Mesenchymal stem cell (in vitro differentiated cells and primary cell): ENCODE results near the gene SLIT3.
A peak's percentile ranks its signal among the peaks of the same experiment; 100 is the strongest.

Source experiments
- DNase-seq: peaks from one replicate; pipeline ENCODE4 v3.0.0-alpha.2; 2013
- H2AFZ ChIP-seq: one replicate; pipeline ENCODE4 v1.6.1; 2013; ENCODE audit warnings: low read depth, mild to moderate bottlenecking, control low read depth, inconsistent platforms, low read length, moderate library complexity
- H2AK5ac ChIP-seq: 2 replicates; pipeline ENCODE4 v1.6.1; 2013; ENCODE audit warnings: low read length, moderate library complexity, mild to moderate bottlenecking, inconsistent platforms; ENCODE audit not compliant: severe bottlenecking
- H2BK120ac ChIP-seq: one replicate; pipeline ENCODE4 v1.6.1; 2013; ENCODE audit warnings: low read depth, mild to moderate bottlenecking, inconsistent platforms, low read length, moderate library complexity
- H2BK12ac ChIP-seq, 2 experiments: one replicate each; pipeline ENCODE4 v1.6.1; 2013; ENCODE audit warnings: inconsistent platforms in 2 of 2, low read length in 2 of 2, mild to moderate bottlenecking in 2 of 2, moderate library complexity in 2 of 2, control low read depth in 1 of 2
- H2BK15ac ChIP-seq: one replicate; pipeline ENCODE4 v1.6.1; 2013; ENCODE audit warnings: mild to moderate bottlenecking, low read depth, inconsistent platforms; ENCODE audit not compliant: poor library complexity, severe bottlenecking
- H2BK5ac ChIP-seq: 2 replicates; pipeline ENCODE4 v1.6.1; 2013; ENCODE audit warnings: low read depth, mild to moderate bottlenecking, low read length, control low read depth, inconsistent platforms; ENCODE audit not compliant: poor library complexity, severe bottlenecking
- H3K14ac ChIP-seq, 2 experiments: one replicate each; pipeline ENCODE4 v1.6.1; 2013; ENCODE audit warnings: inconsistent platforms in 2 of 2, low read length in 2 of 2, control low read depth in 1 of 2, mild to moderate bottlenecking in 1 of 2, moderate library complexity in 1 of 2
- H3K18ac ChIP-seq, 2 experiments: one replicate each; pipeline ENCODE4 v1.6.1; 2013; ENCODE audit warnings: inconsistent platforms in 2 of 2, low read length in 2 of 2, control low read depth in 1 of 2, low read depth in 1 of 2, mild to moderate bottlenecking in 1 of 2
- H3K23ac ChIP-seq, 2 experiments: one replicate each; pipeline ENCODE4 v1.6.1; 2013; ENCODE audit warnings: inconsistent platforms in 2 of 2, low read length in 2 of 2, mild to moderate bottlenecking in 2 of 2, moderate library complexity in 2 of 2, control low read depth in 1 of 2
- H3K27ac ChIP-seq: 2 replicates; pipeline ENCODE4 v1.5.1; 2013; ENCODE audit warnings: mild to moderate bottlenecking, moderate library complexity, low read length, control low read depth, inconsistent platforms; ENCODE audit not compliant: poor library complexity, severe bottlenecking
- H3K27me3 ChIP-seq, 2 experiments: 2 replicates each; pipeline versions ENCODE4 v1.6.1 to v1.7.0; 2013; ENCODE audit warnings: low read length in 2 of 2, mild to moderate bottlenecking in 2 of 2, moderate library complexity in 2 of 2, control low read depth in 1 of 2, inconsistent platforms in 1 of 2; ENCODE audit not compliant: control insufficient read depth in 1 of 2, insufficient read depth in 1 of 2
- H3K36me3 ChIP-seq, 2 experiments: 2 replicates each; pipeline versions ENCODE4 v1.6.1 to v1.7.0; 2013; ENCODE audit warnings: low read length in 2 of 2, control low read depth in 1 of 2, inconsistent platforms in 1 of 2, low read depth in 1 of 2, mild to moderate bottlenecking in 1 of 2; ENCODE audit not compliant: insufficient read depth in 2 of 2, control insufficient read depth in 1 of 2
- H3K4ac ChIP-seq, 2 experiments: one replicate each; pipeline ENCODE4 v1.6.1; 2013; ENCODE audit warnings: inconsistent platforms in 2 of 2, low read length in 2 of 2, mild to moderate bottlenecking in 2 of 2, moderate library complexity in 2 of 2, control low read depth in 1 of 2, low read depth in 1 of 2
- H3K4me1 ChIP-seq: 2 replicates; pipeline ENCODE4 v1.6.1; 2013; ENCODE audit warnings: low read depth, low read length, control low read depth; ENCODE audit not compliant: control insufficient read depth, insufficient read depth
- H3K4me2 ChIP-seq: 2 replicates; pipeline ENCODE4 v1.6.1; 2013; ENCODE audit warnings: low read length, mild to moderate bottlenecking, inconsistent platforms; ENCODE audit not compliant: poor library complexity, severe bottlenecking
- H3K4me3 ChIP-seq, 2 experiments: 2 replicates each; pipeline versions ENCODE4 v1.5.1 to v1.7.0; 2013; ENCODE audit warnings: low read length in 2 of 2, mild to moderate bottlenecking in 2 of 2, control low read depth in 1 of 2, low read depth in 1 of 2; ENCODE audit not compliant: insufficient read depth in 1 of 2
- H3K79me1 ChIP-seq: replicated peaks from 2 replicates; pipeline ENCODE4 v1.6.1; 2013; ENCODE audit warnings: mild to moderate bottlenecking, control low read depth, low read length, inconsistent platforms; ENCODE audit not compliant: poor library complexity, severe bottlenecking
- H3K9ac ChIP-seq: 2 replicates; pipeline ENCODE4 v1.7.0; 2013; ENCODE audit warnings: mild to moderate bottlenecking, low read length, moderate library complexity
- H3K9me3 ChIP-seq: 2 replicates; pipeline ENCODE4 v1.7.0; 2013; ENCODE audit warnings: mild to moderate bottlenecking, low read length; ENCODE audit not compliant: control insufficient read depth
- H4K8ac ChIP-seq: one replicate; pipeline ENCODE4 v1.6.1; 2013; ENCODE audit warnings: inconsistent platforms, mild to moderate bottlenecking, low read length, moderate library complexity
- H4K91ac ChIP-seq: one replicate; pipeline ENCODE4 v1.6.1; 2013; ENCODE audit warnings: mild to moderate bottlenecking, low read length, inconsistent platforms
- WGBS: methylation state at CpG from one replicate; pipeline ENCODE4 v1.1.7; 2013; ENCODE audit warnings: mixed read lengths; 5-methylcytosine and 5-hydroxymethylcytosine counted together

The SLIT3 gene

GRCh38 chr5:168654211-168654721 is 646.7 kb downstream of the SLIT3 start:
- H2AFZ ChIP-seq = no peak overlapping the region
- H2BK5ac ChIP-seq = no peak overlapping the region
- peak overlapping the region in 1 of 2 experiments; percentile 38 for H3K4me3 ChIP-seq
- no peak overlapping the region for H3K4ac ChIP-seq
- H3K9ac ChIP-seq = peak overlapping the region; percentile 77
- no peak overlapping the region for H2BK12ac ChIP-seq
- H4K91ac ChIP-seq = no peak overlapping the region
- no peak overlapping the region for H2AK5ac ChIP-seq
- H3K36me3 ChIP-seq = no peaks in the 10 kb centered on the region
- no peak overlapping the region for H2BK15ac ChIP-seq
- H3K14ac ChIP-seq = no peak overlapping the region
- WGBS = 77% methylated on average over 10 of the region's 10 CpGs
- H3K27ac ChIP-seq = no peak overlapping the region
- H3K4me1 ChIP-seq = no peaks in the 10 kb centered on the region
- H3K4me2 ChIP-seq = no peak overlapping the region
- DNase-seq = no peak
- H3K9me3 ChIP-seq = no peaks in the 10 kb centered on the region
- H3K18ac ChIP-seq = no peak overlapping the region
- H2BK120ac ChIP-seq = no peak overlapping the region
- no peak overlapping the region for H3K23ac ChIP-seq
- no peak overlapping the region for H4K8ac ChIP-seq
- no peaks in the 10 kb centered on the region for H3K27me3 ChIP-seq
- no peaks in the 10 kb centered on the region for H3K79me1 ChIP-seq

GRCh38 chr5:168653626-168654025 is 647.3 kb downstream of the SLIT3 start:
- Histone ChIP-seq H2BK120ac (no peak overlapping the region), H3K9me3 (no peaks in the 10 kb centered on the region), H3K23ac (no peak overlapping the region), H2BK12ac (no peak overlapping the region), H3K14ac (no peak overlapping the region), H3K18ac (no peak overlapping the region), H3K79me1 (no peaks in the 10 kb centered on the region), H3K27me3 (no peaks in the 10 kb centered on the region), H4K91ac (peak overlapping the region; percentile 39), H3K27ac (no peak overlapping the region), H2AK5ac (no peak overlapping the region), H3K4ac (no peak overlapping the region), H3K4me3 (peak overlapping the region in 1 of 2 experiments; percentile 38), H3K4me1 (no peaks in the 10 kb centered on the region), H2AFZ (no peak overlapping the region), H2BK15ac (no peak overlapping the region), H2BK5ac (no peak overlapping the region), H4K8ac (no peak overlapping the region), H3K36me3 (no peaks in the 10 kb centered on the region), H3K4me2 (no peak overlapping the region), H3K9ac (peak overlapping the region; percentile 77)
- WGBS = 92% methylated on average over 4 of the region's 4 CpGs
- no peak for DNase-seq

- Histone ChIP-seq H2BK15ac (no peak overlapping the region), H3K27me3 (no peaks in the 10 kb centered on the region), H3K4me2 (no peak overlapping the region), H2BK12ac (no peak overlapping the region), H2BK5ac (no peak overlapping the region), H2BK120ac (no peak overlapping the region), H3K79me1 (no peaks in the 10 kb centered on the region), H3K18ac (no peak overlapping the region), H3K9me3 (no peaks in the 10 kb centered on the region), H3K23ac (no peak overlapping the region), H4K8ac (no peak overlapping the region), H3K4me1 (no peaks in the 10 kb centered on the region), H4K91ac (no peak overlapping the region), H3K4me3 (no peak overlapping the region), H3K27ac (no peak overlapping the region), H3K4ac (no peak overlapping the region), H2AK5ac (no peak overlapping the region), H3K9ac (no peak overlapping the region), H3K14ac (no peak overlapping the region), H2AFZ (no peak overlapping the region), H3K36me3 (no peaks in the 10 kb centered on the region)
- DNase-seq = peak; percentile 60
These were observed 649.3 kb downstream of the SLIT3 start for GRCh38 chr5:168651648-168652047.

- Histone ChIP-seq H2AK5ac (no peak overlapping the region), H3K79me1 (no peaks in the 10 kb centered on the region), H3K36me3 (no peaks in the 10 kb centered on the region), H3K14ac (no peak overlapping the region), H2BK15ac (no peak overlapping the region), H3K23ac (no peak overlapping the region), H2BK120ac (no peak overlapping the region), H2AFZ (no peak overlapping the region), H3K9ac (no peak overlapping the region), H2BK5ac (no peak overlapping the region), H4K8ac (no peak overlapping the region), H3K4me2 (no peak overlapping the region), H3K27ac (no peak overlapping the region), H3K4me1 (no peaks in the 10 kb centered on the region), H3K9me3 (no peaks in the 10 kb centered on the region), H3K4ac (no peak overlapping the region), H4K91ac (no peak overlapping the region), H2BK12ac (no peak overlapping the region), H3K18ac (no peak overlapping the region), H3K4me3 (no peak overlapping the region), H3K27me3 (no peaks in the 10 kb centered on the region)
- no peak for DNase-seq
- 60% methylated on average over 1 of the region's 2 CpGs for WGBS
These were observed 651.6 kb downstream of the SLIT3 start for GRCh38 chr5:168649306-168649705.
